ENCODE data around the gene UBE3B. TPM values are rescaled to one million over a fixed set of nuclear protein-coding genes. Genes with fewer than 3 reads are reported as not detected.

The UBE3B gene
- total and polyA plus RNA-seq, 8 donors, result 9.4 to 104 (median 22.2) TPM

GRCh38 chr12:109493090-109493489 lies 15.7 kb downstream of the UBE3B start:
- no peak overlapping the region for H3K4me3 ChIP-seq
- H3K36me3 ChIP-seq, result peaks cover 57 to 100% (median 98%) of the 10 kb centered on the region in 4 donors
- intact Hi-C loops (cut with DNase I; ENCODE audit: low total_unique reads), result no loop called here
- no peaks in the 10 kb centered on the region for H3K27me3 ChIP-seq
- DNase-seq, result no peak
- no peak overlapping the region for H3K27ac ChIP-seq
- no peaks in the 10 kb centered on the region for H3K4me1 ChIP-seq
- TF ChIP-seq EP300 (IDR thresholded peaks at IDR 0.05), result no peak
- no peak for TF ChIP-seq CTCF (IDR thresholded peaks at IDR 0.05)
- TF ChIP-seq POLR2A (IDR thresholded peaks at IDR 0.05), result no peak
- TF ChIP-seq POLR2AphosphoS5 (IDR thresholded peaks at IDR 0.05), result no peak
- H3K9me3 ChIP-seq, result no peaks in the 10 kb centered on the region

GRCh38 chr12:109493938-109494337 lies 16.5 kb downstream of the UBE3B start:
- 98 to 100% (median 100%) methylated on average over 1 of the region's 1 CpG for WGBS, 5 donors
- no peak overlapping the region for H3K4me3 ChIP-seq
- no peaks in the 10 kb centered on the region for H3K4me1 ChIP-seq
- no peak overlapping the region for H3K27ac ChIP-seq
- intact Hi-C loops (cut with DNase I; ENCODE audit: low total_unique reads), result no loop called here
- TF ChIP-seq EP300 (IDR thresholded peaks at IDR 0.05) (no peak), POLR2A (IDR thresholded peaks at IDR 0.05) (no peak), POLR2AphosphoS5 (IDR thresholded peaks at IDR 0.05) (no peak), CTCF (IDR thresholded peaks at IDR 0.05) (no peak)
- H3K36me3 ChIP-seq, result peaks cover 55 to 100% (median 98%) of the 10 kb centered on the region in 4 donors
- no peaks in the 10 kb centered on the region for H3K27me3 ChIP-seq
- DNase-seq, result no peak
- H3K9me3 ChIP-seq, result no peaks in the 10 kb centered on the region

- H3K4me3 ChIP-seq, result no peak overlapping the region
- no peaks in the 10 kb centered on the region for H3K4me1 ChIP-seq
- peaks cover 55 to 100% (median 98%) of the 10 kb centered on the region in 4 donors for H3K36me3 ChIP-seq
- WGBS, 5 donors, result 92 to 98% (median 95%) methylated on average over 7 of the region's 7 CpGs
- TF ChIP-seq POLR2A (IDR thresholded peaks at IDR 0.05) (no peak), POLR2AphosphoS5 (IDR thresholded peaks at IDR 0.05) (no peak), EP300 (IDR thresholded peaks at IDR 0.05) (no peak), CTCF (IDR thresholded peaks at IDR 0.05) (no peak)
- no peak overlapping the region for H3K27ac ChIP-seq
- intact Hi-C loops (cut with DNase I; ENCODE audit: low total_unique reads), result no loop called here
- H3K27me3 ChIP-seq, result no peaks in the 10 kb centered on the region
- no peaks in the 10 kb centered on the region for H3K9me3 ChIP-seq
- no peak for DNase-seq
Observed at GRCh38 chr12:109494348-109494881, 17.0 kb downstream of the UBE3B start.

- H3K36me3 ChIP-seq, result peaks cover 55 to 100% (median 98%) of the 10 kb centered on the region in 4 donors
- DNase-seq, result no peak
Observed at GRCh38 chr12:109495012-109495411, 17.6 kb downstream of the UBE3B start.

More at GRCh38 chr12:109495012-109495411, 17.6 kb downstream of the UBE3B start:
- Histone ChIP-seq H3K27ac (no peak overlapping the region), H3K27me3 (no peaks in the 10 kb centered on the region), H3K9me3 (no peaks in the 10 kb centered on the region), H3K4me1 (no peaks in the 10 kb centered on the region), H3K4me3 (no peak overlapping the region)
- no peak for TF ChIP-seq CTCF (IDR thresholded peaks at IDR 0.05)
- TF ChIP-seq POLR2AphosphoS5 (IDR thresholded peaks at IDR 0.05), result no peak
- TF ChIP-seq POLR2A (IDR thresholded peaks at IDR 0.05), result no peak
- TF ChIP-seq EP300 (IDR thresholded peaks at IDR 0.05), result no peak
- intact Hi-C loops (cut with DNase I; ENCODE audit: low total_unique reads), result no loop called here

Data from stomach (tissue), 9 donors.